ENCODE measurements around the gene ZDHHC17. TPM values are rescaled to one million over a fixed set of nuclear protein-coding genes. Genes with fewer than 3 reads are reported as not detected.

ZDHHC17 gene
- total and polyA plus RNA-seq, 2 experiments from 2014 or later: 14.0 to 30.4 TPM

DNA sequence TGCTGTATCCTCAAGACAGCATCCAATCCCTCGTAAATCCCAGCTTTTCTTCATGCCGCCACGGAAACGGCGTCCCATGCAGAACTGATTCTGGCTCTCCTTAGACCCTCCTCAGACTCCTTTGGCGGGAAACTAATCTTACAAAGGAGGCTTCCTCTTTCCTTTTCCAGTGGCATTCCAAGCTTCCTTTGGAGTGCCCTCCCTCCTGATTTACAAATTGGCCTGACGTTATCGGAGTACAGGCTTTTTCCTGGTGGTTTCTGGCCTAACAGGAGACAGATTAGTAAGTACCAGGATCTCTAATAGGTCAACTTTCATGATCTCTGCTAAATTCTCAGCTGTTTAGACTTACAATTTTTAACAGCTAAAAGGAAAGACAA is 1.3 kb upstream of the ZDHHC17 start:
- Histone ChIP-seq H3K27me3 (replicated peaks; ENCODE audit: insufficient read depth) (no peaks in the 10 kb centered on the region), H3K36me3 (ENCODE audit: low read depth) (no peaks in the 10 kb centered on the region), H4K20me1 (ENCODE audit: insufficient read depth) (no peaks in the 10 kb centered on the region), H3K4me1 (ENCODE audit: insufficient read depth) (peaks cover 12% of the 10 kb centered on the region), H3F3A (ENCODE audit: insufficient read depth) (peaks cover 28% of the 10 kb centered on the region), H3K4me2 (ENCODE audit: unreplicated experiment) (peak overlapping the region; percentile 88), H3K9ac (no peak overlapping the region; the same call in 1 of the 2 replicates), H3K4me3 (peak overlapping the region; percentile 90), H3K27ac (no peak overlapping the region), H2AFZ (peak overlapping the region; percentile 86), H3K9me3 (ENCODE audit: low read depth) (no peaks in the 10 kb centered on the region), H3K9me2 (ENCODE audit: insufficient read depth) (no peaks in the 10 kb centered on the region), H3K79me2 (ENCODE audit: insufficient read depth) (peaks cover 33% of the 10 kb centered on the region)
- in situ Hi-C loops (cut with MboI): no loop called here
- 29 to 37% methylated on average over 8 of the region's 8 CpGs for WGBS, 2 experiments (ENCODE audit: low coverage in 1 of 2, low lambda C conversion rate in 2 of 2, missing lambda C conversion rate in 2 of 2)
- peak; percentile 22 for DNase-seq
- TF ChIP-seq EZH2 (IDR thresholded peaks at IDR 0.05; ENCODE audit: insufficient read depth, poor library complexity, severe bottlenecking): no peak
- TF ChIP-seq EZH2phosphoT487 (IDR thresholded peaks at IDR 0.05; ENCODE audit: insufficient read depth, low read depth): no peak

DNA sequence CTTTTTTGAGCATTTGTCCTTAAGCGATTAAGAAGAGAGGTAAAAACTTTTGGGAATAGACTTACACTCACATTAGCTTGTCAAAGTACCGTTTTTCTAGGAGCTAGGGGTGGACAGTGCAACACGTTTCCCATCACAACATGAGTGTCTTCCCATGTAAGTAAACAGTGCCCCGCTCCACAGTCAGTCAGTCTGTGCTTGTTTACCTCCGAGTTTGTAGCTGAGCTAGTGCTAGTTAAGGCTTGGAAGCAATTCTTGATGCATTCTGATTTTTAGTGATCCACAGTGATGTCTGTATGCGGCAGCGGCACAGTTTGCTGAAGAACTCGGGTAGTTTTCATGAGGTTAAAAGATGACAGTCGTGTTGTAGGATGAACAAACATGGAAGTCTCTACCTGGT is 941 bp downstream of the ZDHHC17 start:
- H3K79me2 ChIP-seq (ENCODE audit: insufficient read depth): peaks cover 56% of the 10 kb centered on the region
- WGBS, 2 experiments (ENCODE audit: low coverage in 1 of 2, low lambda C conversion rate in 2 of 2, missing lambda C conversion rate in 2 of 2): 6 to 11% methylated on average over 9 of the region's 9 CpGs
- H4K20me1 ChIP-seq (ENCODE audit: insufficient read depth): no peaks in the 10 kb centered on the region

DNA sequence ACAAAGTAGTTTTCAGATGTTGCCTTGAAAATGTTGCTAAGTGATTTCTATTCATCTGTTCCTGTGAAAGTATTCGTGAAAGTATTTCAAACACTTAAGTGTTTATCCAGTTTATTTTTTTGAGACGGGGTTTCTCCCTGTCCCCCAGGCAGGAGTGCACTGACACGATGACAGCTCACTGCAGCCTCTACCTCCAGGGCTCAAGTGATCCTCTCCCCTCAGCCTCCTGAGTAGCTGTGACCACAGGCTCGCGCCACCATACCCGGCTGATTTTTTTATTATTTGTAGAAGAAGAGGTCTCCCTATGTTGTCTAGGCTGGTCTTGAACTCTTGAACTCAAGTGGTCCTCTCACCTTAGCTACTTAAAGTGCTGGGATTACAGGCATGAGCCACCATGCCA is 1.7 kb downstream of the ZDHHC17 start:
- Histone ChIP-seq H3K4me3 (peak overlapping the region; percentile 90), H3K27ac (peak overlapping the region; percentile 96), H3K9ac (peak overlapping the region; percentile 95; the same call in 1 of the 2 replicates), H3K9me2 (ENCODE audit: insufficient read depth) (no peaks in the 10 kb centered on the region), H3K36me3 (ENCODE audit: low read depth) (no peaks in the 10 kb centered on the region), H3F3A (ENCODE audit: insufficient read depth) (peaks cover 12% of the 10 kb centered on the region), H3K4me1 (ENCODE audit: insufficient read depth) (0 out of 2 replicates have a peak, but pooled peaks cover 7% of the 10 kb centered on the region), H3K9me3 (ENCODE audit: low read depth) (no peaks in the 10 kb centered on the region), H3K4me2 (ENCODE audit: unreplicated experiment) (peak overlapping the region; percentile 88), H3K27me3 (replicated peaks; ENCODE audit: insufficient read depth) (no peaks in the 10 kb centered on the region), H3K79me2 (ENCODE audit: insufficient read depth) (peaks cover 63% of the 10 kb centered on the region), H2AFZ (no peak overlapping the region), H4K20me1 (ENCODE audit: insufficient read depth) (no peaks in the 10 kb centered on the region)
- TF ChIP-seq EZH2 (IDR thresholded peaks at IDR 0.05; ENCODE audit: insufficient read depth, poor library complexity, severe bottlenecking) (no peak), EZH2phosphoT487 (IDR thresholded peaks at IDR 0.05; ENCODE audit: insufficient read depth, low read depth) (no peak)
- in situ Hi-C loops (cut with MboI): no loop called here
- WGBS, 2 experiments (ENCODE audit: low coverage in 1 of 2, low lambda C conversion rate in 2 of 2, missing lambda C conversion rate in 2 of 2): 72 to 75% methylated on average over 6 of the region's 6 CpGs
- DNase-seq: no peak

More for the DNA sequence above, 941 bp downstream of the ZDHHC17 start:
- Histone ChIP-seq H3K9me2 (ENCODE audit: insufficient read depth) (no peaks in the 10 kb centered on the region), H3K4me3 (peak overlapping the region; percentile 90), H3K4me1 (ENCODE audit: insufficient read depth) (0 out of 2 replicates have a peak, but pooled peaks cover 7% of the 10 kb centered on the region), H3F3A (ENCODE audit: insufficient read depth) (peaks cover 12% of the 10 kb centered on the region), H3K9me3 (ENCODE audit: low read depth) (no peaks in the 10 kb centered on the region), H3K4me2 (ENCODE audit: unreplicated experiment) (peak overlapping the region; percentile 88), H3K36me3 (ENCODE audit: low read depth) (no peaks in the 10 kb centered on the region), H3K9ac (peak overlapping the region; percentile 95), H3K27ac (peak overlapping the region; percentile 96), H3K27me3 (replicated peaks; ENCODE audit: insufficient read depth) (no peaks in the 10 kb centered on the region), H2AFZ (peak overlapping the region; percentile 86)
- in situ Hi-C loops (cut with MboI): no loop called here
- peak; percentile 49 for DNase-seq
- no peak for TF ChIP-seq EZH2phosphoT487 (IDR thresholded peaks at IDR 0.05; ENCODE audit: insufficient read depth, low read depth)
- TF ChIP-seq EZH2 (IDR thresholded peaks at IDR 0.05; ENCODE audit: insufficient read depth, poor library complexity, severe bottlenecking): no peak

DNA sequence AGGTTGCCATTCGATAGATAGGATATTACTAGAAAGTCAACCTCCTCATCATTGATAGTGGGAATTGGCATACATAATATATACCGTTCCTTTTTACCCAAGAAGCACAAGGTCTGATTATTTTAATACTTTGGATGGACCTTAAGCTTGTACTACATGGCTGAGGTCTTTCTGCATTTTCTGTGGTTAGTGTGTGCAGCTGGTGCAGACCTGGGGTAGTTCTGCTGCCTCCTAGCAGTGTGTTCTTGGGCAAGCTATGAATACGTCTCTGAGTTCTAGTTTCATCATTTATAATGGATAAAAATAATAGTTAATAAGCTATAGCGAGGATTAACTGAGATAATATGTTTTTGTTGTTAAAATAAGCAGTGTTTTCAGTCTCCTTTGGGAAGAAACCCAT is 2.2 kb downstream of the ZDHHC17 start:
- peaks cover 69% of the 10 kb centered on the region for H3K79me2 ChIP-seq (ENCODE audit: insufficient read depth)
- H2AFZ ChIP-seq: no peak overlapping the region
- H3K4me1 ChIP-seq (ENCODE audit: insufficient read depth): 0 out of 2 replicates have a peak, but pooled peaks cover 7% of the 10 kb centered on the region
- WGBS, 2 experiments (ENCODE audit: low coverage in 1 of 2, low lambda C conversion rate in 2 of 2, missing lambda C conversion rate in 2 of 2): 92 to 96% methylated on average over 4 of the region's 4 CpGs
- H3K27me3 ChIP-seq (replicated peaks; ENCODE audit: insufficient read depth): no peaks in the 10 kb centered on the region
- no peak for DNase-seq
- H3K4me2 ChIP-seq (ENCODE audit: unreplicated experiment): no peak overlapping the region
- no peaks in the 10 kb centered on the region for H3K36me3 ChIP-seq (ENCODE audit: low read depth)
- no peaks in the 10 kb centered on the region for H4K20me1 ChIP-seq (ENCODE audit: insufficient read depth)
- peaks cover 12% of the 10 kb centered on the region for H3F3A ChIP-seq (ENCODE audit: insufficient read depth)
- in situ Hi-C loops (cut with MboI): no loop called here
- H3K9ac ChIP-seq: no peak overlapping the region
- no peak overlapping the region for H3K27ac ChIP-seq
- H3K9me2 ChIP-seq (ENCODE audit: insufficient read depth): no peaks in the 10 kb centered on the region
- H3K9me3 ChIP-seq (ENCODE audit: low read depth): no peaks in the 10 kb centered on the region
- peak overlapping the region; percentile 90; the same call in 1 of the 2 replicates for H3K4me3 ChIP-seq
- no peak for TF ChIP-seq EZH2phosphoT487 (IDR thresholded peaks at IDR 0.05; ENCODE audit: insufficient read depth, low read depth)
- no peak for TF ChIP-seq EZH2 (IDR thresholded peaks at IDR 0.05; ENCODE audit: insufficient read depth, poor library complexity, severe bottlenecking)
